Hepatocyte (in vitro differentiated cells): ENCODE data around the gene FOXR1.

Experiments used
- EZH2 ChIP-seq: fragments of 200-600 bp; sonication (generic); IDR thresholded peaks from 2 replicates; pipeline ENCODE4 v1.6.1; 2016; ENCODE audit warnings: antibody characterized with exemption, mild to moderate bottlenecking, borderline replicate concordance
- TF ChIP-seq, protein P1 (sequence below): fragments of 200-600 bp; sonication (generic); IDR thresholded peaks from 2 replicates; pipeline ENCODE4 v1.5.1; 2016; ENCODE audit warnings: antibody characterized with exemption, mild to moderate bottlenecking; ENCODE audit not compliant: poor library complexity

DNA sequence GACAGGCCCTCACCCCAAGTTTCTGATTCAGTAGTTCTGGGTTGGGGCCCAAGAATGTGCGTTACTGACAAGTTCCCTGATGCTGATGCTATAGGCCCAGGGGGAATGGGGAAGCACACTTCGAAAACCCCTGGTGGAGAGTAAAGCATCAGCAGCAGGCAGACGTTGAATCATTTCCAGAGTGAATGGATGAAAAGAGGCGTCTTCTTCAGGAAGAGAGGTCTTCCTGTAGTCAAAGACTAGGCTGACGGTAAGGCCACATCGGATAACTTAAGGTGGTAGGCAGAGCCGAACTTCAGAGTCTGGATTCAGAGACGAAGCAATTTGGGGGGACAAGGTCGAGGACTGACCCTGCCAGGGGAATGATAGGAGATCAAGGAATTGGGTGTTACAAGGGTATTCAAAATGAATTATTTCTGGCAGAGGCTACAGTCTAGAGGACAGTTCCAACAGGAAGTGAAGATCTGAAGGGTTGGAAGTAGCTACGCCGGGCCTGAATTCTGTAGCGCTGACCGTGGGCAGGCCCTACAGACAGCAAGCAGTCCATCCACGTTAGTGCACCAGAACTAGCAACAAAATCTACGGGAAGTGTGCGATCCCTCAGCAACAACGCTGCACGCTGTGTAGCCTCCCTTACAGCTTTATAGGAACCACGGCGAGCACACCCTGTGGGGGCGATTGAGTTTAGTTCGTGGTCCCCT is 25.5 kb downstream of the FOXR1 start:
- TF ChIP-seq, protein P1, sequence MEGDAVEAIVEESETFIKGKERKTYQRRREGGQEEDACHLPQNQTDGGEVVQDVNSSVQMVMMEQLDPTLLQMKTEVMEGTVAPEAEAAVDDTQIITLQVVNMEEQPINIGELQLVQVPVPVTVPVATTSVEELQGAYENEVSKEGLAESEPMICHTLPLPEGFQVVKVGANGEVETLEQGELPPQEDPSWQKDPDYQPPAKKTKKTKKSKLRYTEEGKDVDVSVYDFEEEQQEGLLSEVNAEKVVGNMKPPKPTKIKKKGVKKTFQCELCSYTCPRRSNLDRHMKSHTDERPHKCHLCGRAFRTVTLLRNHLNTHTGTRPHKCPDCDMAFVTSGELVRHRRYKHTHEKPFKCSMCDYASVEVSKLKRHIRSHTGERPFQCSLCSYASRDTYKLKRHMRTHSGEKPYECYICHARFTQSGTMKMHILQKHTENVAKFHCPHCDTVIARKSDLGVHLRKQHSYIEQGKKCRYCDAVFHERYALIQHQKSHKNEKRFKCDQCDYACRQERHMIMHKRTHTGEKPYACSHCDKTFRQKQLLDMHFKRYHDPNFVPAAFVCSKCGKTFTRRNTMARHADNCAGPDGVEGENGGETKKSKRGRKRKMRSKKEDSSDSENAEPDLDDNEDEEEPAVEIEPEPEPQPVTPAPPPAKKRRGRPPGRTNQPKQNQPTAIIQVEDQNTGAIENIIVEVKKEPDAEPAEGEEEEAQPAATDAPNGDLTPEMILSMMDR, result no peak
- no peak for TF ChIP-seq EZH2
